Fibroblast of mammary gland (primary cell): ENCODE measurements around the gene MAGEF1.

ENCODE experiments used
- DNase-seq: peaks from one replicate; pipeline ENCODE4 v3.0.0-alpha.2; 2010; ENCODE audit warnings: low read depth
- H3K4me3 ChIP-seq: 2 replicates; pipeline ENCODE4 v1.5.1; 2011; ENCODE audit warnings: low read depth, mild to moderate bottlenecking, low read length, moderate library complexity; ENCODE audit not compliant: control insufficient read depth
- CTCF ChIP-seq: conservative IDR thresholded peaks from 2 replicates; pipeline ENCODE4 v1.5.1; 2011; ENCODE audit warnings: low read depth, low read length, inconsistent platforms; ENCODE audit not compliant: control insufficient read depth, insufficient read depth

Gene MAGEF1

GRCh38 chr3:184677344-184678316, 34.2 kb downstream of the MAGEF1 start:
- no peak overlapping the region for H3K4me3 ChIP-seq
- no peak for DNase-seq
- no peak for TF ChIP-seq CTCF

GRCh38 chr3:184676927-184677326, 34.9 kb downstream of the MAGEF1 start:
- DNase-seq: no peak
- TF ChIP-seq CTCF: no peak
- H3K4me3 ChIP-seq: no peak overlapping the region

GRCh38 chr3:184674626-184675025, 37.2 kb downstream of the MAGEF1 start:
- TF ChIP-seq CTCF: no peak
- H3K4me3 ChIP-seq: no peak overlapping the region
- DNase-seq: no peak

- DNase-seq: no peak
- no peak for TF ChIP-seq CTCF
- no peak overlapping the region for H3K4me3 ChIP-seq
These were observed 38.6 kb downstream of the MAGEF1 start for GRCh38 chr3:184672977-184673870.

GRCh38 chr3:184672335-184672734, 39.5 kb downstream of the MAGEF1 start:
- no peak overlapping the region for H3K4me3 ChIP-seq
- no peak for DNase-seq
- TF ChIP-seq CTCF: no peak

GRCh38 chr3:184670091-184670602, 41.7 kb downstream of the MAGEF1 start:
- no peak for DNase-seq
- no peak overlapping the region for H3K4me3 ChIP-seq
- TF ChIP-seq CTCF: no peak
